Measurements from ENCODE around the gene MRPL40. TPM values are rescaled to one million over a fixed set of nuclear protein-coding genes. Genes with fewer than 3 reads are reported as not detected.

Gene MRPL40
- total RNA-seq, 1 donor from 2014 or later, result 24.4 TPM

DNA sequence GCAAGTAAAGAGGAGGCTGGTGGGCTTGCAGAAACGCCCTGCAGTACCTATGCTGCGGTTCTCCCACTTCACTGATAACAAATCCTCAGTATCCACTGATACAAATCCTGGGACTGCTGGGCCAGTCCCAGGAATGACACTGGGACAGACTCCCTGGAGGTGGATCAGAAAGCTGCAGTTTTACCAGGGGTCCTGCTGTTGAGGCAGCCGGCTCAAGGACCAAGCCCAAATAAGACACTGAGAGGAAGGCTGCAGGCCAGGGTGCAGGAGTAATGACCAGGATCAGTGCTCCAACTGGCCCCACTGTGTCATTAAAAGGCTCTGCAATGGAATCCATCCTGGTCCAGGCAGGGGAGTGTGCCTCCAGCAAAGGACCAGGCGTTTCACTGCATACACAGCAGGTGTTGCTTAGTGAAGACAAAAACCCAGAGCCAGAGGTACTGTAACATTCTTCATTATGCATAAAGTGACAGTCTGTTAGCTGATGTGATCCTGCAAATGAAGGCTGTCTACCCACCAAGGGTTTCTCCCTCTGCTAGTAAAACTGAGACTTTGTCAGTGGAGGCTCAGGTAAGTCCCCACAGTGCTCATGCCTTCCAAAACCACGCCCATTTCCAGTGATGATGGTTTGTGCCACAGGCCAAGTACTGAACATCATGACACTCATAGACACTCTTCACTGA lies 16.5 kb downstream of the MRPL40 start:
- H3K27ac Mint-ChIP-seq (ENCODE audit: unreplicated experiment), result peak overlapping the region; percentile 100
- peak overlapping the region; percentile 94 for H3K4me3 Mint-ChIP-seq (ENCODE audit: unreplicated experiment)
- peaks cover 25% of the 10 kb centered on the region for H3K4me1 Mint-ChIP-seq (ENCODE audit: low read depth, unreplicated experiment)
- no peak for DNase-seq
- H3K27me3 Mint-ChIP-seq (ENCODE audit: unreplicated experiment), result peaks cover 11% of the 10 kb centered on the region
- TF ChIP-seq, protein P1, sequence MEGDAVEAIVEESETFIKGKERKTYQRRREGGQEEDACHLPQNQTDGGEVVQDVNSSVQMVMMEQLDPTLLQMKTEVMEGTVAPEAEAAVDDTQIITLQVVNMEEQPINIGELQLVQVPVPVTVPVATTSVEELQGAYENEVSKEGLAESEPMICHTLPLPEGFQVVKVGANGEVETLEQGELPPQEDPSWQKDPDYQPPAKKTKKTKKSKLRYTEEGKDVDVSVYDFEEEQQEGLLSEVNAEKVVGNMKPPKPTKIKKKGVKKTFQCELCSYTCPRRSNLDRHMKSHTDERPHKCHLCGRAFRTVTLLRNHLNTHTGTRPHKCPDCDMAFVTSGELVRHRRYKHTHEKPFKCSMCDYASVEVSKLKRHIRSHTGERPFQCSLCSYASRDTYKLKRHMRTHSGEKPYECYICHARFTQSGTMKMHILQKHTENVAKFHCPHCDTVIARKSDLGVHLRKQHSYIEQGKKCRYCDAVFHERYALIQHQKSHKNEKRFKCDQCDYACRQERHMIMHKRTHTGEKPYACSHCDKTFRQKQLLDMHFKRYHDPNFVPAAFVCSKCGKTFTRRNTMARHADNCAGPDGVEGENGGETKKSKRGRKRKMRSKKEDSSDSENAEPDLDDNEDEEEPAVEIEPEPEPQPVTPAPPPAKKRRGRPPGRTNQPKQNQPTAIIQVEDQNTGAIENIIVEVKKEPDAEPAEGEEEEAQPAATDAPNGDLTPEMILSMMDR (IDR thresholded peaks at IDR 0.05; ENCODE audit: partially characterized antibody, unreplicated experiment), result no peak
- peaks cover 8% of the 10 kb centered on the region for H3K9me3 Mint-ChIP-seq (ENCODE audit: unreplicated experiment)
- H3K36me3 Mint-ChIP-seq (ENCODE audit: unreplicated experiment), result peaks cover 4% of the 10 kb centered on the region

GRCh38 chr22:19449422-19449767 lies 17.1 kb downstream of the MRPL40 start:
- DNase-seq, result no peak
- peak overlapping the region; percentile 38 for H3K27ac Mint-ChIP-seq (ENCODE audit: unreplicated experiment)
- peak overlapping the region; percentile 74 for H3K4me3 Mint-ChIP-seq (ENCODE audit: unreplicated experiment)
- H3K27me3 Mint-ChIP-seq (ENCODE audit: unreplicated experiment), result peaks cover 11% of the 10 kb centered on the region
- TF ChIP-seq, protein P1 (IDR thresholded peaks at IDR 0.05; ENCODE audit: partially characterized antibody, unreplicated experiment), result no peak
- peaks cover 23% of the 10 kb centered on the region for H3K4me1 Mint-ChIP-seq (ENCODE audit: low read depth, unreplicated experiment)
- H3K9me3 Mint-ChIP-seq (ENCODE audit: unreplicated experiment), result peaks cover 8% of the 10 kb centered on the region
- H3K36me3 Mint-ChIP-seq (ENCODE audit: unreplicated experiment), result peaks cover 2% of the 10 kb centered on the region

DNA sequence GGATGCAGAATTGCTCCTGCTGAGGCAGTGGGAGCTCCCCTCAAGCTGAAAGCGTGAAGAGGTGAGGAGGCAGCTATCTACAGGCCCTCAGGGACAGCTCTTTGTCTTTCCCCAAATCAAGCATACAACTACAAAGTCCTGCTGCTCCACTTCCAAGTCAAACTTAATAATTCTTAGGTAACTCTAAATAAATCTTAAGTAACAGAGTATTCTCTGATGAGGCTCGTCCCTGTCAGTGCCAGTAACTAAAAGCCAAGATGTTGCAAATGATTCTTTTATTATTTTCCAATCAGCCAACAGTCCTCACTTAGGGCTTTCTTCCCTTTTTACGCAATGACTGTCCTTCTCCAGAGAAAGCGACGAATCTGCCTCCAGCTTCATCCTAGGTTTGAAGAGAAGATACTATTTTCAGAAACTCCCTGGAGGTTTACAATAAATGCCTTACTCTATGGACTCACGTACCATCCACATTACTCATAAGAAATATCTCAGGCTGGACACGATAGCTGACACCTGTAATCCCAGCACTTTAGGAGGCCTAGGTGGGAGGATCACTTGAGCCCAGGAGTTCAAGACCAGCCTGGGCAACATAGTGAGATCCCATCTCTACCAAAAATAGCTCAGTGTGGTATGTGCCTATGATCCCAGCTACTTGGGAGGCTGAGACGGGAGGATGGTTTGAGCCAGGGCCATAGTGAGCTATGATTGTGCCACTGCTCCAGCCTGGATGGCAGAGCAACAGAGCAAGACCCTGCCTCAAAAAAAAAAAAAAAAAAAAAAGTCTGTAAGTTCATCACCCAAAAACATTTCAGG lies 18.2 kb downstream of the MRPL40 start:
- DNase-seq, result no peak
- Mint-ChIP-seq H3K27me3 (ENCODE audit: unreplicated experiment) (peaks cover 11% of the 10 kb centered on the region), H3K9me3 (ENCODE audit: unreplicated experiment) (peaks cover 11% of the 10 kb centered on the region), H3K4me1 (ENCODE audit: low read depth, unreplicated experiment) (peaks cover 22% of the 10 kb centered on the region), H3K4me3 (ENCODE audit: unreplicated experiment) (no peak overlapping the region), H3K27ac (ENCODE audit: unreplicated experiment) (no peak overlapping the region), H3K36me3 (ENCODE audit: unreplicated experiment) (no peaks in the 10 kb centered on the region)
- TF ChIP-seq, protein P1 (IDR thresholded peaks at IDR 0.05; ENCODE audit: partially characterized antibody, unreplicated experiment), result no peak

DNA sequence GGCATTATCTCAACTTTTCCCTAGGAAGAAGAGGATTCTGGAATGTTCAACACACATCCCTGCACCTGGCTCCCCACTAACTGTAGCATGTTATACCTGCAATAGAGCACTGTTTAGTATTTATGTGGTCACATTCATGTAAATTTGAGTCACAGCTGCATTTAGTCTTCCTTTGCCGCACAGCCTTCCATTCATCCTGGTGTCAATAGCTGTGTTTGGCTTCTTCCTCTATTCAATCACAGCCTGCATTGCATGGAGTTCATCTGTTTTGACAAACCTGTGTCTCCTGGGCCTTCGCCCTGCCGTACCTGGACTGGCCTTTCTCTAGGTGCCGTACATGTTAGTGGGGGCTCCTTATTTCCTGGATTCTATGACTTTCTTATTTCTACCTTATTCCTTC lies 19.2 kb downstream of the MRPL40 start:
- Mint-ChIP-seq H3K9me3 (ENCODE audit: unreplicated experiment) (peaks cover 9% of the 10 kb centered on the region), H3K27me3 (ENCODE audit: unreplicated experiment) (peaks cover 8% of the 10 kb centered on the region), H3K27ac (ENCODE audit: unreplicated experiment) (no peak overlapping the region), H3K36me3 (ENCODE audit: unreplicated experiment) (no peaks in the 10 kb centered on the region), H3K4me1 (ENCODE audit: low read depth, unreplicated experiment) (peaks cover 17% of the 10 kb centered on the region), H3K4me3 (ENCODE audit: unreplicated experiment) (no peak overlapping the region)
- TF ChIP-seq, protein P1 (IDR thresholded peaks at IDR 0.05; ENCODE audit: partially characterized antibody, unreplicated experiment), result no peak
- no peak for DNase-seq

DNA sequence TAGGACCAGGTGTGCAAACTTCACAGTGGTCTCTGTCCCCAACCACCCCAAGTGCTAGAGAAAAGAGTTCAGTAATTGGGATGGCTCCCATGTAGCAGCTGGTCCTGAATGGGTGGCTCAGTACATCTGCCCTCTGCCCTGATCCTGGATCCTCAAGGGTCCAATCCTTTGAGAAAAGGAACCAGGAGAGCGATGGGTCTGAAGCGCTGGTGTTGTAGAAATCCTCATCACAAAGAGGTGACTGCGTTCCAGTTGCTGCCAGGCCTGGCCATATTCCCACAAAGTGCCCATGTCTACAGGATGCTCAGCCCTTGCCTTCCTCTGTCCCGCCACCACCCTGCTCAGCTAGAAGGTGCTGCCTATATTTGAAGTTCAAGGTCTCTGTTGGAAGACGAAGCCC lies 21.4 kb downstream of the MRPL40 start:
- TF ChIP-seq, protein P1 (IDR thresholded peaks at IDR 0.05; ENCODE audit: partially characterized antibody, unreplicated experiment), result no peak
- Mint-ChIP-seq H3K27me3 (ENCODE audit: unreplicated experiment) (peaks cover 4% of the 10 kb centered on the region), H3K27ac (ENCODE audit: unreplicated experiment) (no peak overlapping the region), H3K4me3 (ENCODE audit: unreplicated experiment) (no peak overlapping the region), H3K4me1 (ENCODE audit: low read depth, unreplicated experiment) (peaks cover 6% of the 10 kb centered on the region), H3K9me3 (ENCODE audit: unreplicated experiment) (peaks cover 3% of the 10 kb centered on the region), H3K36me3 (ENCODE audit: unreplicated experiment) (no peaks in the 10 kb centered on the region)
- DNase-seq, result no peak

All from glutamatergic neuron (in vitro differentiated cells).